ENCODE results near the gene DEFB129.

GRCh38 chr20:210809-211502 is 16.1 kb upstream of the DEFB129 start:
- no peak for TF ChIP-seq CTCF (IDR thresholded peaks at IDR 0.05)
- TF ChIP-seq POLR2A (IDR thresholded peaks at IDR 0.05), result no peak
